AG04450 (cell line): ENCODE results near the gene SOX18. TPM values are rescaled to one million over a fixed set of nuclear protein-coding genes. Genes with fewer than 3 reads are reported as not detected.

Source experiments
- CTCF ChIA-PET: fragments of 300-600, 350-600 bp; formaldehyde crosslinking; extraction: SDS; loops from one replicate; lab custom pipeline; 2022; ENCODE audit warnings: antibody characterized with exemption, inconsistent platforms; lab: Charles Lee
- POLR2A ChIA-PET: fragments of 350-600 bp; formaldehyde crosslinking; extraction: SDS; loops from one replicate; lab custom pipeline; 2021; ENCODE audit warnings: antibody characterized with exemption, inconsistent platforms; lab: Yijun Ruan, JAX
- DNase-seq: peaks from one replicate; pipeline ENCODE4 v3.0.0-alpha.2; 2011; ENCODE audit warnings: low read depth, low spot score
- H3K27ac ChIP-seq: one replicate; pipeline ENCODE4 v1.5.1; 2012; ENCODE audit warnings: low read depth, low read length, control low read depth
- H3K27me3 ChIP-seq: one replicate; pipeline ENCODE4 v1.6.0; 2012; ENCODE audit warnings: low read length; ENCODE audit not compliant: control insufficient read depth, insufficient read depth
- H3K4me3 ChIP-seq: 2 replicates; pipeline ENCODE4 v1.5.1; 2011; ENCODE audit warnings: mild to moderate bottlenecking, low read depth, low read length, control low read depth
- H3K9me3 ChIP-seq: 2 replicates; pipeline ENCODE4 v1.5.1; 2012; ENCODE audit warnings: low read length; ENCODE audit not compliant: control insufficient read depth, insufficient read depth
- CTCF ChIP-seq: IDR thresholded peaks from 2 replicates; pipeline ENCODE4 v1.5.1; 2011; ENCODE audit warnings: low read depth, low read length, control low read depth, inconsistent platforms
- polyA plus RNA-seq: library from polyadenylated mRNA; depleted of rRNA; stranded (reverse); fragments of >200 nt; gene quantifications from 2 replicates; pipeline ENCODE4 v1.2.3, GENCODE V29; 2011

SOX18 gene
- polyA plus RNA-seq, 1 experiment = not detected

- ChIA-PET CTCF (interaction anchor here (0.9 to 3.6 kb wide), 15 partner anchors 11 to 501 kb away, joined by 3 to 31 read pairs (median 4); partner anchors contain the start of genes PRPF6 and TCEA2), POLR2A (interaction anchor here (0.6 to 1.4 kb wide), 4 partner anchors 22 to 518 kb away, joined by 3 to 4 read pairs (median 4); partner anchors contain the start of genes PPDPF and TCEA2)
- peak; percentile 56 for TF ChIP-seq CTCF
- peaks cover 52% of the 10 kb centered on the region for H3K27me3 ChIP-seq
- H3K27ac ChIP-seq = no peak overlapping the region
- DNase-seq = no peak
- H3K9me3 ChIP-seq = no peaks in the 10 kb centered on the region
- peak overlapping the region; percentile 43 for H3K4me3 ChIP-seq
Observed at GRCh38 chr20:64038565-64039292, 10.7 kb downstream of the SOX18 start.

- no peaks in the 10 kb centered on the region for H3K9me3 ChIP-seq
- H3K27me3 ChIP-seq = peaks cover 50% of the 10 kb centered on the region
- H3K27ac ChIP-seq = no peak overlapping the region
- ChIA-PET POLR2A (interaction anchor here (0.7 to 1.4 kb wide), 3 partner anchors 23 to 28 kb away, joined by 3 to 4 read pairs (median 4); partner anchors contain the start of gene TCEA2), CTCF (interaction anchor here (0.9 to 3.6 kb wide), 9 partner anchors 16 to 83 kb away, joined by 3 to 31 read pairs (median 5); partner anchors contain the start of genes PRPF6 and TCEA2)
- no peak for DNase-seq
- no peak overlapping the region for H3K4me3 ChIP-seq
- TF ChIP-seq CTCF = no peak
Observed at GRCh38 chr20:64038224-64038564, 11.2 kb downstream of the SOX18 start.

- Histone ChIP-seq H3K27me3 (peaks cover 46% of the 10 kb centered on the region), H3K27ac (no peak overlapping the region), H3K4me3 (no peak overlapping the region), H3K9me3 (no peaks in the 10 kb centered on the region; the same call in 1 of the 2 replicates)
- POLR2A ChIA-PET = interaction anchor here (0.6 to 0.7 kb wide), 2 partner anchors 27 to 455 kb away, joined by 3 to 4 read pairs; no protein-coding TSS in a partner anchor
- TF ChIP-seq CTCF = no peak
- CTCF ChIA-PET = interaction anchor here (0.9 to 3.6 kb wide), 5 partner anchors 20 to 84 kb away, joined by 3 to 31 read pairs (median 4); no protein-coding TSS in a partner anchor
- DNase-seq = no peak
Observed at GRCh38 chr20:64037498-64038213, 11.8 kb downstream of the SOX18 start.

- TF ChIP-seq CTCF = no peak
- Histone ChIP-seq H3K9me3 (no peaks in the 10 kb centered on the region; the same call in 1 of the 2 replicates), H3K27ac (no peak overlapping the region), H3K4me3 (no peak overlapping the region), H3K27me3 (peaks cover 43% of the 10 kb centered on the region)
- no peak for DNase-seq
- ChIA-PET CTCF (interaction anchor here (3.6 kb wide), 1 partner anchor 84 kb away, joined by 31 read pairs; no protein-coding TSS in a partner anchor), POLR2A (interaction anchor here (0.6 kb wide), 1 partner anchor 455 kb away, joined by 3 read pairs; no protein-coding TSS in a partner anchor)
Observed at GRCh38 chr20:64037199-64037497, 12.3 kb downstream of the SOX18 start.
